GM18511 (cell line): ENCODE results near the gene OR14J1.
"Not testable (repeated sequence)": the region's sequence is repeated elsewhere in the genome, so short reads cannot be mapped to it uniquely, and the experiment has no call there.

ENCODE experiments used
- ATAC-seq: cut with Tn5 transposase; IDR thresholded peaks from one replicate; pipeline ENCODE4 v1.9.1; 2021; ENCODE audit warnings: mild to moderate bottlenecking, moderate library complexity; ENCODE audit not compliant: unreplicated experiment

The OR14J1 gene, protein sequence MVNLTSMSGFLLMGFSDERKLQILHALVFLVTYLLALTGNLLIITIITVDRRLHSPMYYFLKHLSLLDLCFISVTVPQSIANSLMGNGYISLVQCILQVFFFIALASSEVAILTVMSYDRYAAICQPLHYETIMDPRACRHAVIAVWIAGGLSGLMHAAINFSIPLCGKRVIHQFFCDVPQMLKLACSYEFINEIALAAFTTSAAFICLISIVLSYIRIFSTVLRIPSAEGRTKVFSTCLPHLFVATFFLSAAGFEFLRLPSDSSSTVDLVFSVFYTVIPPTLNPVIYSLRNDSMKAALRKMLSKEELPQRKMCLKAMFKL

DNA sequence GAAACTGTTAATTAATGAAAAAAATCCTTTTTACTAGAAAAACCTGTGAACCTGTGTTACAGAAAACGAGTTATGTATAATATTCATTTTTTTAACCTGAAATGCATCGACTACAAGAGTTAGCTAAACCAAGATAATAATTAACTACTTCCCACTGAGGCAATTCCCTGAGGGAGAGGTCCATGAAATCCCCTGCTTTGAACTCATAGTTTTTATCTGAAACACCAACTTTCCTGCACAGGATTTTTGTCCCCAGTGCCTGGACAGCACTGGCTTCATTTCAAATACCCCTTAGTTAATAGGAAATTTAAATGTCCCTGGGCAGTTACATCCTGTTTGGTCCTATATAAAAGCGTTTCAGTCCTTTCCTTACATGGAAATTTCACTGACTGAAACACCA lies at the start of gene OR14J1:
Gene OR14J1 (plus strand): TSS at position 386 of the 400 bp plus-strand sequence. CDS start 4,989 bp downstream, outside the sequence.
- no peak for ATAC-seq

DNA sequence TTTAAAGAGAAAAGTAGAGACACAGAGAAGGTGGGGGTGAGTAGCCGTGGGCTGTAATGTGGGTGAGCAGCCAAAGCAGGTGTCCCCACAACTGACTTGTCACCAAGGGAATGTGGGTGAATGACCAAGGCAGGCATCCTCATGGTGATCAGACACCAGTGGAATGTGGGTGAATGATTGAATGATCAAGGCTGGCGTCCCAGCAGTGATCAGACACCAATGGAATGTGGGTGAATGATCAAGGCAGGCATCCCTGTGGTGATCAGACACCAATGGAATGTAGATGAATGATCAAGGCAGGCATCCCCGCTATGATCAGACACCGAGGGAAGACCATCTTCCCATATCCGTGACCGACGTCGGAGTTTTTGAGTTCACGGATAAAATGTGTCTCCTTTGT lies 49.8 kb upstream of the OR14J1 start:
- ATAC-seq: no peak

GRCh38 chr6:29255530-29255929 lies 46.0 kb upstream of the OR14J1 start:
- no peak for ATAC-seq

- no peak for ATAC-seq
Measured at GRCh38 chr6:29259721-29260120, 41.8 kb upstream of the OR14J1 start.

DNA sequence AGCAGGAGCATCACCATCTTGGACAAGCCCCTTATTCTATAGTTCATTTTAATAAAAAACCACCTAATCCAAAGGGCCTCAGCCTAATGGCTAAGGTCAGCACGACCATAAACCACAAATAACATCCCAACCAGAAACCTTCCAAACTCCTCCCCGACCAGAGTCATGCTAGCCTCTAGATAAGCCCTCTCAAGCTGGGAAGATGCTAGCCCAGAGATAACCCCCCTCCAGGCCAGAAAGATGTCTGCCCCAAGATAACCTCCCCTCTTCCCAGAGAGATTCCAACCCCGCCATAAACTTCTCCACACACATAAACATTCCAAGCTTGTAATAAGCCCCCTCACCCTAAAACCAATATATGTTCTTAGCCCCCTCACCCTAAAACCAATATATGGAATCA lies 38.5 kb upstream of the OR14J1 start:
- no peak for ATAC-seq

- ATAC-seq: no peak
Measured at GRCh38 chr6:29294499-29294914, 7.0 kb upstream of the OR14J1 start.

- ATAC-seq: no peak
Measured at GRCh38 chr6:29295181-29295585, 6.3 kb upstream of the OR14J1 start.

GRCh38 chr6:29295623-29296022 lies 5.9 kb upstream of the OR14J1 start:
- no peak for ATAC-seq

GRCh38 chr6:29319931-29320330 lies 18.4 kb downstream of the OR14J1 start:
- no peak for ATAC-seq

- not testable (repeated sequence) for ATAC-seq
Measured at GRCh38 chr6:29323332-29323731, 21.8 kb downstream of the OR14J1 start.

DNA sequence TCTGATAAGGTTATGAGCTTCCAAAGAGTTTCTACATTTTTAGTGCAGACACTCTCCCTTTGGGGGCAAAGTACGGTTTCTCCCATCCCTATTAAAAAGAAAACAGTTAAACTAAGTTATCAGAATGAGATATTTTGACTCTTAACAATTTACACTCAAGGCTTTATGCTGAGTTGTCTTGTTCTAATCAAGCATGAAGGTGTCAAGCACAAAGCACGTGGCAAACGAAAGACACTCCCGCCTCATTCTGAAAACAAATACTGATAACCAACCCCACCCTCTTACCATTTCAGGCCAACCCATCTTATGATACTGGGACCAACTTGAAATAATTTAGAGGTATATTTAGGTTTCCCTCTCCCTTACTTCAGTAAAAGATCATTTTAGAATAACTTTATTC lies 24.3 kb downstream of the OR14J1 start:
- no peak for ATAC-seq

DNA sequence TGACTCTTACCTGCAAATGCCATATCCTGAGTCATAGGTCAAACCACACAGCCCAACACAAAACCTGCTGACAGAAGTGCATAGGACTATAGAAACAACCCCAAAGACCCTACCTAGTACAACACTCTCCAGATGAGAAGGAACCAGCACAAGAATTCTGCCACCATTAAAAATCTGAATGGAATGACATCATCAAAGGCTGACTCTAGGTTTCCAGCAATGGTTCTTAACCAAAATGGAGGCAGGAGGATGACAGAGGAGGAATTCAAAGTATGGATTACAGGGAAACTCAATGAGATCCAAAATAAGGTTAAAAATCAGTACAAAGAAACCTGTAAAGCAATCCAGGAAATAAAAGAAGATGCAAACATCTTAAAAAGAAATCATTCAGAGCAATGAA lies 31.2 kb downstream of the OR14J1 start:
- no peak for ATAC-seq

GRCh38 chr6:29336269-29336668 lies 34.8 kb downstream of the OR14J1 start:
- ATAC-seq: no peak

DNA sequence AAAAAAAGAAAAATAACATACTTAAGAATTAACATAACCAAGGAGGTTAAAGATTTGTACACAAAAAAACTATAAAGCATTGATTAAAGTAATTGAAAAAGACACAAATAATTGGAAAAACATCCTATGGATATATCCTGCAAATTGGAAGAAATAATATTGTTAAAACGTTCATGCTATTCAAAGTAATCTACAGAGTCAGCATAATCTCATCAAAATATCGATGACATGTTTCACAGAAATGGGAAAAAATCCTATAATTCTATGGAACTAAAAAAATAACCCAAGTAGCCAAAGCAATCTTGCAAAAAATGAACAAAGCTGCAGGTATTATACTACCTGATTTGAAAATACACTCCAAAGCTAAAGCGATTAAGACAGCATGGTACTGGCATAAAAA lies 43.9 kb downstream of the OR14J1 start:
- no peak for ATAC-seq

GRCh38 chr6:29349348-29349747 lies 47.8 kb downstream of the OR14J1 start:
- ATAC-seq: not testable (repeated sequence)

GRCh38 chr6:29354980-29355379 lies 53.5 kb downstream of the OR14J1 start:
- no peak for ATAC-seq

DNA sequence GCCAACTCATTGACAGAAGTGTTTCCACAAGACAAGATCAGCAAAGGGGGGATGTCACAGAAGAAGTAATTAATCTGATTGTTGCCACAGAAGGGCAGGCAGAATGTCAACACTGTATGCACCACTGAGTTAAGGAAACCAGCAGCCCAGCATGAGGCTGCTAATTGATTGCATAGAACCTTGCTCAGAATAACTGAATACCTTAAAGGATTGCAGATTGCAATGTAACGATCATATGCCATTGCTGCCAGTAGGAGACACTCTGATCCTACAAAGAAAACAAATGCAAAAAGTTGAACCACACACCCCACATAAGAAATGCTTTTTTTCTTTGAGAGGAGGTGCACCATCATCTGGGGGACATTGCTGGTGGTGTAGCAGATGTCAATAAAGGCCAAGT lies 54.1 kb downstream of the OR14J1 start:
- ATAC-seq: no peak
